Endodermal cell (in vitro differentiated cells): ENCODE data around the gene EPHA2. TPM values are rescaled to one million over a fixed set of nuclear protein-coding genes. Genes with fewer than 3 reads are reported as not detected.
A peak's percentile ranks its signal among the peaks of the same experiment; 100 is the strongest.

Experiments
- DNase-seq: peaks from one replicate; pipeline ENCODE4 v3.0.0-alpha.2; 2017
- H3K27ac ChIP-seq: 2 replicates; pipeline ENCODE4 v1.5.1; 2013; ENCODE audit warnings: mild to moderate bottlenecking, low read depth, low read length, moderate library complexity
- H3K27me3 ChIP-seq: 2 replicates; pipeline ENCODE4 v1.6.1; 2013; ENCODE audit warnings: mild to moderate bottlenecking, low read length, moderate library complexity; ENCODE audit not compliant: insufficient read depth, control insufficient read depth, poor library complexity, severe bottlenecking
- H3K36me3 ChIP-seq: 2 replicates; pipeline ENCODE4 v1.7.0; 2013; ENCODE audit warnings: mild to moderate bottlenecking, low read length, moderate library complexity; ENCODE audit not compliant: control insufficient read depth, insufficient read depth
- H3K4me1 ChIP-seq: one replicate; pipeline ENCODE4 v1.7.0; 2013; ENCODE audit warnings: low read length; ENCODE audit not compliant: control insufficient read depth, insufficient read depth
- H3K4me3 ChIP-seq: 2 replicates; pipeline ENCODE4 v1.5.1; 2013; ENCODE audit warnings: mild to moderate bottlenecking, low read length, moderate library complexity
- H3K9ac ChIP-seq: 2 replicates; pipeline ENCODE4 v1.6.1; 2013; ENCODE audit warnings: mild to moderate bottlenecking, low read length, moderate library complexity; ENCODE audit not compliant: poor library complexity, severe bottlenecking; ENCODE audit errors: extremely low read depth
- H3K9me3 ChIP-seq: 2 replicates; pipeline ENCODE4 v1.6.1; 2013; ENCODE audit warnings: mild to moderate bottlenecking, low read length, moderate library complexity; ENCODE audit not compliant: control insufficient read depth
- H3K27ac Mint-ChIP-seq: 2 replicates; pipeline ENCODE4 v1.8.0; 2020; ENCODE audit warnings: mixed read lengths
- H3K27me3 Mint-ChIP-seq: 2 replicates; pipeline ENCODE4 v1.8.0; 2021; ENCODE audit warnings: mild to moderate bottlenecking, mixed read lengths; ENCODE audit not compliant: insufficient read depth
- H3K36me3 Mint-ChIP-seq: 2 replicates; pipeline ENCODE4 v1.8.0; 2020; ENCODE audit warnings: low read depth, mixed read lengths
- H3K4me1 Mint-ChIP-seq: 2 replicates; pipeline ENCODE4 v1.8.0; 2020; ENCODE audit warnings: mixed read lengths
- H3K4me3 Mint-ChIP-seq: 2 replicates; pipeline ENCODE4 v1.8.0; 2020; ENCODE audit warnings: mild to moderate bottlenecking, moderate library complexity, mixed read lengths
- H3K9me3 Mint-ChIP-seq: 2 replicates; pipeline ENCODE4 v1.8.0; 2020; ENCODE audit warnings: mild to moderate bottlenecking, mixed read lengths
- CTCF ChIP-seq: fragments of 200-600 bp; sonication (generic); conservative IDR thresholded peaks from 2 replicates; pipeline ENCODE4 v1.5.0; 2021; ENCODE audit warnings: antibody characterized with exemption, mild to moderate bottlenecking
- WGBS, 2 experiments: methylation state at CpG; one replicate each; pipeline versions ENCODE4 v1.1.5 to v1.1.7; 2013; ENCODE audit warnings: missing lambda C conversion rate in 2 of 2, mixed read lengths in 1 of 2; ENCODE audit not compliant: insufficient coverage in 1 of 2, insufficient read length in 1 of 2; 5-methylcytosine and 5-hydroxymethylcytosine counted together
- total RNA-seq, 2 donors: library from RNA; stranded (reverse); fragmentation: NEBNext Ultra II Directional in 1 of 2; extraction: Animal tissue kit (Norgen Biotek cat#: 25700) in 1 of 2; gene quantifications; 2 replicates in 1 of 2; 3 replicates in 1 of 2; pipeline ENCODE4 v1.2.1, GENCODE V29; 2021

EPHA2 gene
- total RNA-seq, 2 donors from 2014 or later = 56.5 to 64.3 TPM

DNA sequence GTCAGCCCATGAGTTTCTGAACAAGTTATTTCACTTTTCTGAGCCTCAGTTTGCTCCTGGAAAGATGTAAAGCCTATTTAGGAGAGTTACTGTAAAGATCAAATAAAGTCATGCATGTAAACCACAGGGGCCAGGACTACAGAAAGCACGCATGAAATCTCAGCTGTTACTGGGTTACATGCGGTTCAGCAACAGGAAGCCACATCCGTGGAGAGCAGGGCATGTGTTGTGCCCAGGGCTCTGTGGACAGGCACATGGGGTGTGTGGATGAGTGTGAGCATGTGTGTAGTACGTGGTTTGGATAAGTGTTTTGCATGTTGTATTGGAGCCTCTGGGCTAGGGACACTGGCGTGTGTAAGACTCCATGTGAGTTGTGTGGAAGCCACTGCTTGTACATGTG is 2.2 kb upstream of the EPHA2 start:
- Mint-ChIP-seq H3K4me1 (peaks cover 33% of the 10 kb centered on the region), H3K36me3 (peaks cover 2% of the 10 kb centered on the region), H3K27ac (no peak overlapping the region), H3K4me3 (no peak overlapping the region), H3K9me3 (no peaks in the 10 kb centered on the region), H3K27me3 (no peaks in the 10 kb centered on the region)
- no peak overlapping the region for H3K9ac ChIP-seq
- no peak overlapping the region for H3K4me3 ChIP-seq
- no peak overlapping the region for H3K27ac ChIP-seq
- no peak for DNase-seq
- H3K36me3 ChIP-seq = no peaks in the 10 kb centered on the region
- H3K27me3 ChIP-seq = no peaks in the 10 kb centered on the region
- peaks cover 13% of the 10 kb centered on the region for H3K4me1 ChIP-seq
- H3K9me3 ChIP-seq = no peaks in the 10 kb centered on the region
- WGBS, 2 experiments = 93 to 98% methylated on average over 4 to 5 of the region's 5 CpGs
- TF ChIP-seq CTCF = no peak

DNA sequence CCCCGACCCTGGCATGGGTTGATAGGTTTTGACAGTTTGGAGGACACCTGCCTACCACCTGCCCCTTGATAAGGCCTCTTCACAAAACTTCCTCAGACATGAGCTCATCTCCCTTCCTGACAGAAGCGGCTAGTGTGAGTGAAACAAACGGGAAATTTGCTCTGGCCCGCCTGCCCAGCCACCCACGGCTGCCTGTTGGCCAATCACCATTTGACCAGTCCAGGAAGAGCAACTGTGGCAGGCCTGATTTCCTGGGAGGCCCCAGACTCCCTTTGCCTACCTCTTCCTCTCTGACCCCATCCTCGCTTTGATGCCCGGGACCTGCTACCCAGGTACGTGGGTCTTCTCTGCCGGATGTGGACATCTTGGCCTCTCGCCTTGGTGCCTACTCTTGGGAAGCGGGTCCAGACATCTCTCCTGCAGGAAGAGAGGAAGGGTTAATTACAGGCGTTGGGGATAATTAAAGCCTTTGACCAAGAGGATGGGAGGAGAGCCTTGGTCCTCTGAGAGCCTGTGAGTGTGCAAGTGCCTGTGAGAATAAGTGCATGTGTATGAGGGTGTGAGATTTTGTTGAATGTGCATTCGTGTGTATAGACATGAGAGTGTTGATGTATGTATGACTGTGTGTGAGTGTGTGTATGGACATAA is 1.1 kb upstream of the EPHA2 start:
- peaks cover 23% of the 10 kb centered on the region for H3K4me1 ChIP-seq
- no peaks in the 10 kb centered on the region for H3K9me3 ChIP-seq
- H3K36me3 ChIP-seq = no peaks in the 10 kb centered on the region
- Mint-ChIP-seq H3K27me3 (no peaks in the 10 kb centered on the region), H3K36me3 (peaks cover 6% of the 10 kb centered on the region), H3K4me1 (peaks cover 36% of the 10 kb centered on the region), H3K27ac (peak overlapping the region; percentile 99), H3K4me3 (peak overlapping the region; percentile 86), H3K9me3 (no peaks in the 10 kb centered on the region)
- H3K9ac ChIP-seq = peak overlapping the region; percentile 99
- TF ChIP-seq CTCF = no peak
- DNase-seq = peak; percentile 74
- H3K27ac ChIP-seq = no peak overlapping the region
- 78 to 84% methylated on average over 9 to 13 of the region's 13 CpGs for WGBS, 2 experiments
- no peaks in the 10 kb centered on the region for H3K27me3 ChIP-seq
- peak overlapping the region; percentile 85 for H3K4me3 ChIP-seq

DNA sequence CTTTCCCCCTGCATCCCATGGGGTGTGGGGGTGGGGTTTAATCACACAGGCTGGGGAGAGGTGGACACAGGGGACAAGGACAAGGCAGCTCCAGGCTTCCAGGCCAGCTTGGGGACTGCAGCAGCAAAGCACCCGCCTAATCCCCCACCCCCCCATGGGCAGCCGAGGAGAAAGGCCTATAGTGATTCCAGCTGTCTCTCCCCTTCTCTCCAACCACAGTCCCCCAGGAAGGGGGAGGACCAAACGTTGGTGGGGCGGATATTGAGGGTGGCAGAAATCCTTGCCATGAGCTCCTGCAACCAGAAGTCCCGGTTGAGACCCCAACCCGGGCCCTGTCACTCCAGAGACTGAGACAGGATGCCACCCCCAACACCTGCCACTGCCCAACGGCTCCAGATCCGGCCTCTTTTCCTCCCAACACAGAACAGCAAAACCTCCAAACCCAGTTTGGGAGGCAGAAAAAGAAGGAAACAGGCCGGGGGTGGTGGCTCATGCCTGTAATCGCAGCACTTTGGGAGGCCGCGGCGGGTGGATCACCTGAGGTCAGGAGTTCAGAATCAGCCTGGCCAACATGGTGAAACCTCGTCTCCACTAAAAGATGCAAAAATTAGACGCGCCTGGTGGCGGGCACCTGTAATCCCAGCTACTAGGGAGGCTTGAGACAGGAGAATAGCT is 1.7 kb downstream of the EPHA2 start:
- peak; percentile 58 for DNase-seq
- H3K27me3 Mint-ChIP-seq = no peaks in the 10 kb centered on the region
- H3K27ac Mint-ChIP-seq = peak overlapping the region; percentile 91
- H3K27me3 ChIP-seq = no peaks in the 10 kb centered on the region
- 7 to 8% methylated on average over 11 to 16 of the region's 17 CpGs for WGBS, 2 experiments
- H3K36me3 ChIP-seq = peaks cover 23% of the 10 kb centered on the region
- TF ChIP-seq CTCF = no peak
- peak overlapping the region; percentile 85 for H3K4me3 ChIP-seq
- peaks cover 18% of the 10 kb centered on the region for H3K36me3 Mint-ChIP-seq
- H3K4me3 Mint-ChIP-seq = peak overlapping the region; percentile 86
- H3K4me1 ChIP-seq = peaks cover 34% of the 10 kb centered on the region
- no peak overlapping the region for H3K27ac ChIP-seq
- H3K9ac ChIP-seq = peak overlapping the region; percentile 99
- no peaks in the 10 kb centered on the region for H3K9me3 ChIP-seq
- no peaks in the 10 kb centered on the region for H3K9me3 Mint-ChIP-seq
- H3K4me1 Mint-ChIP-seq = peaks cover 40% of the 10 kb centered on the region
